A673 (cell line): Measurements from ENCODE around the gene P2RX2.

Experiments
- EZH2 ChIP-seq: fragments of 200-600 bp; sonication (generic); IDR thresholded peaks from 2 replicates; pipeline ENCODE4 v1.6.1; 2017; ENCODE audit warnings: borderline replicate concordance, low read depth, mild to moderate bottlenecking, mixed read lengths, antibody characterized with exemption, low read length; ENCODE audit not compliant: poor library complexity, severe bottlenecking
- TF ChIP-seq, protein P1 (sequence below): fragments of 300-800, 200-600 bp; sonication (generic); conservative IDR thresholded peaks from 2 replicates; pipeline ENCODE4 v1.5.1; 2017; ENCODE audit warnings: low read depth, mild to moderate bottlenecking, antibody characterized with exemption, low read length, moderate library complexity, mixed read lengths

DNA sequence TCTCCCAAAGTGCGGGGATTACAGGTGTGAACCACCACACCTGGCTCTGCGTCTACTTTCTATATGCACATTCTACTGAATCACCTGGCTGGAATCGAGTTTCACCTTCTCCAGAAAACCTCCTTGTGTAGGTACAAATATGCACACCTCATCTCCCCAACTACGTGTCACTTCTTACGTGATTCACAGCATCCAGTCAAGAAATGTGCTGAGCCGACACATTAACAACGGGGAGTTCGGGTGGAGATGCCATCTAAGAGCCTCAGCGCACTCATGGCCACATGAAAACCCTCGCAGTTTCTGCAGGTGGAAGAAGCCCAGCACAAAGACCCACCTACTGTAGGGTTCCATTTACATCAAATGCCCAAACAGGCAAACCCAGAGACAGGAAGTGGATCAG lies 29.3 kb downstream of the P2RX2 start:
- TF ChIP-seq, protein P1, sequence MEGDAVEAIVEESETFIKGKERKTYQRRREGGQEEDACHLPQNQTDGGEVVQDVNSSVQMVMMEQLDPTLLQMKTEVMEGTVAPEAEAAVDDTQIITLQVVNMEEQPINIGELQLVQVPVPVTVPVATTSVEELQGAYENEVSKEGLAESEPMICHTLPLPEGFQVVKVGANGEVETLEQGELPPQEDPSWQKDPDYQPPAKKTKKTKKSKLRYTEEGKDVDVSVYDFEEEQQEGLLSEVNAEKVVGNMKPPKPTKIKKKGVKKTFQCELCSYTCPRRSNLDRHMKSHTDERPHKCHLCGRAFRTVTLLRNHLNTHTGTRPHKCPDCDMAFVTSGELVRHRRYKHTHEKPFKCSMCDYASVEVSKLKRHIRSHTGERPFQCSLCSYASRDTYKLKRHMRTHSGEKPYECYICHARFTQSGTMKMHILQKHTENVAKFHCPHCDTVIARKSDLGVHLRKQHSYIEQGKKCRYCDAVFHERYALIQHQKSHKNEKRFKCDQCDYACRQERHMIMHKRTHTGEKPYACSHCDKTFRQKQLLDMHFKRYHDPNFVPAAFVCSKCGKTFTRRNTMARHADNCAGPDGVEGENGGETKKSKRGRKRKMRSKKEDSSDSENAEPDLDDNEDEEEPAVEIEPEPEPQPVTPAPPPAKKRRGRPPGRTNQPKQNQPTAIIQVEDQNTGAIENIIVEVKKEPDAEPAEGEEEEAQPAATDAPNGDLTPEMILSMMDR, result no peak
- no peak for TF ChIP-seq EZH2
